ENCODE data around the gene IKZF3.
A peak's percentile ranks its signal among the peaks of the same experiment; 100 is the strongest.
"Not testable (repeated sequence)": the region's sequence is repeated elsewhere in the genome, so short reads cannot be mapped to it uniquely, and the experiment has no call there.

Gene IKZF3

DNA sequence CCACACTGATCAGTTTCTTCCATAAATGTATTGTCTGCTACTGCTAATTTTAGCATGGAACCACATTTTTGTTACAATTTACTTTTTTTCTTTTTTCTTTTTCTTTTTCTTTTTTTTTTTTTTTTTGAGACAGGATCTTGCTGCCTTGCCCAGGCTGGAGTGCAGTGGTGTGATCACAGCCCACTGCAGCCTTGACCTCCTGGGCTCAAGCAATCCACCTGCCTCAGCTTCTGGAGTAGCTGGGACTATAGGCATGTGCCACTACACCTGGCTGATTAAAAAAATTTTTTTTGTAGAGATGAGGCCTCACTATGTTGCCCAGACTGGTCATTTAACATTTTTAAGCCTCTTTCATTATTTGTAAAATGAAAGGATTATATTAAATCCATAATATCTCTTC, 23.0 kb upstream of the IKZF3 start:
- POLR2A ChIA-PET: no interaction called here
- CTCF ChIA-PET: interaction anchor here (0.6 to 0.7 kb wide), 3 partner anchors 23 to 643 kb away, joined by 4 to 5 read pairs (median 4); no protein-coding TSS in a partner anchor

DNA sequence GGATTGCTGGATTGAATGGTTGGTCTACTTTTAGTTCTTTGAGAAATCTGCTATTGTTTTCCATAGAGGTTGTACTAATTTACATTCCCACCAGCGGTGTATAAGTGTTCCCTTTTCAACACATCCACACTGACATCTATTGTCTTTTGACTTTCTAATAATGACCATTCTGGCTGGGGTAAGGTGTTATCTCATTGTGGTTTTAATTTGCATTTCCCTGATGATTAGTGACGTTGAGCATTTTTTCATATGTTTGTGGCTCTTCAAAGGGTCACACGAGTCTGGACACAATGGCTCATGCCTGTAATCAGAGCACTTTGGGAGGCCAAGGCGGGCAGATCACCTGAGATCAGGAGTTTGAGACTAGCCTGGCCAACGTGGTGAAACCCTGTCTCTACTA, 22.0 kb upstream of the IKZF3 start:
- CTCF ChIA-PET: not testable (repeated sequence)

More for the DNA sequence above, 23.0 kb upstream of the IKZF3 start:
- Histone ChIP-seq H3K4me1 (ENCODE audit: control insufficient read depth, insufficient read depth, low read length) (no peaks in the 10 kb centered on the region), H3K4me3 (ENCODE audit: low read depth, low read length) (no peak overlapping the region), H3K9me3 (ENCODE audit: control insufficient read depth, insufficient read depth, low read depth, low read length) (no peaks in the 10 kb centered on the region), H3K27ac (ENCODE audit: extremely low read depth, low read depth, low read length) (no peak overlapping the region), H3K36me3 (ENCODE audit: control insufficient read depth in 2 of 2, insufficient read depth in 1 of 2, low read length in 2 of 2) (no peaks in the 10 kb centered on the region)
- no peak for TF ChIP-seq ZNF544 (tag by site-specific recombination; IDR thresholded peaks at IDR 0.05)
- TF ChIP-seq ZNF302 (tag by site-specific recombination; IDR thresholded peaks at IDR 0.05; ENCODE audit: low read depth): no peak
- TF ChIP-seq, protein P1, sequence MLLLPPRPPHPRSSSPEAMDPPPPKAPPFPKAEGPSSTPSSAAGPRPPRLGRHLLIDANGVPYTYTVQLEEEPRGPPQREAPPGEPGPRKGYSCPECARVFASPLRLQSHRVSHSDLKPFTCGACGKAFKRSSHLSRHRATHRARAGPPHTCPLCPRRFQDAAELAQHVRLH (tag by site-specific recombination; IDR thresholded peaks at IDR 0.05): no peak
- TF ChIP-seq ZNF274 (IDR thresholded peaks at IDR 0.05; ENCODE audit: low read length): no peak
- no peak for TF ChIP-seq ZNF274 (tag by site-specific recombination; IDR thresholded peaks at IDR 0.05; ENCODE audit: borderline replicate concordance)
- TF ChIP-seq ZNF121 (tag by site-specific recombination; IDR thresholded peaks at IDR 0.05): 0 out of 2 replicates have a peak, but pooled peaks have one; percentile 23

DNA sequence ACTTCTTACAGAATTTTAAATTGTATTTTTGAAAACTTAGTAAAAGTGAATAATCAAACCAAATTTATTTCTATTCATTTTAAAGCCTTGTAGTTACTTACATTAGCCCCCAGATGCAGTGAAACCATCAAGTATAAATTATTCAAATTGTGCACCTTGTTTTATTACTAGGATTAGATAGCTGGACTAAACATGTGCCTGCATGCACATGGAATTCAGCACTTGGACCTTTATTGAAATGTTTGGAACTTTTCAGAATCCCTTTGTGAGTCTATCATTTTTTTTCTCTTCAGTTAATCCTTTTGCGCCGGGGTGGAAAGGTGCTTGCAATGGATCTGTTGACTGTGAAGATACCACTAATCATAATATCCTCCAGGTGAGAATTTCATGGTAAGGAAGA, 8.6 kb upstream of the IKZF3 start:
- ChIA-PET CTCF (interaction anchor here (0.9 to 1.6 kb wide), 3 partner anchors 27 to 143 kb away, joined by 3 to 4 read pairs (median 3); partner anchors contain the start of gene PSMD3), POLR2A (no interaction called here)
- no peaks in the 10 kb centered on the region for H3K36me3 ChIP-seq (ENCODE audit: control insufficient read depth in 2 of 2, insufficient read depth in 1 of 2, low read length in 2 of 2)
- H3K9me3 ChIP-seq (ENCODE audit: control insufficient read depth, insufficient read depth, low read depth, low read length): no peaks in the 10 kb centered on the region
- H3K4me3 ChIP-seq (ENCODE audit: low read depth, low read length): no peak overlapping the region
- H3K27ac ChIP-seq (ENCODE audit: extremely low read depth, low read depth, low read length): no peak overlapping the region
- no peaks in the 10 kb centered on the region for H3K4me1 ChIP-seq (ENCODE audit: control insufficient read depth, insufficient read depth, low read length)
- no peak for TF ChIP-seq BCL11B (tag by site-specific recombination; IDR thresholded peaks at IDR 0.05; ENCODE audit: low read depth)
- TF ChIP-seq, protein P2, sequence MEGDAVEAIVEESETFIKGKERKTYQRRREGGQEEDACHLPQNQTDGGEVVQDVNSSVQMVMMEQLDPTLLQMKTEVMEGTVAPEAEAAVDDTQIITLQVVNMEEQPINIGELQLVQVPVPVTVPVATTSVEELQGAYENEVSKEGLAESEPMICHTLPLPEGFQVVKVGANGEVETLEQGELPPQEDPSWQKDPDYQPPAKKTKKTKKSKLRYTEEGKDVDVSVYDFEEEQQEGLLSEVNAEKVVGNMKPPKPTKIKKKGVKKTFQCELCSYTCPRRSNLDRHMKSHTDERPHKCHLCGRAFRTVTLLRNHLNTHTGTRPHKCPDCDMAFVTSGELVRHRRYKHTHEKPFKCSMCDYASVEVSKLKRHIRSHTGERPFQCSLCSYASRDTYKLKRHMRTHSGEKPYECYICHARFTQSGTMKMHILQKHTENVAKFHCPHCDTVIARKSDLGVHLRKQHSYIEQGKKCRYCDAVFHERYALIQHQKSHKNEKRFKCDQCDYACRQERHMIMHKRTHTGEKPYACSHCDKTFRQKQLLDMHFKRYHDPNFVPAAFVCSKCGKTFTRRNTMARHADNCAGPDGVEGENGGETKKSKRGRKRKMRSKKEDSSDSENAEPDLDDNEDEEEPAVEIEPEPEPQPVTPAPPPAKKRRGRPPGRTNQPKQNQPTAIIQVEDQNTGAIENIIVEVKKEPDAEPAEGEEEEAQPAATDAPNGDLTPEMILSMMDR (tag by site-specific recombination; IDR thresholded peaks at IDR 0.05): no peak
- TF ChIP-seq SETDB1 (IDR thresholded peaks at IDR 0.05; ENCODE audit: insufficient read length, low read length): no peak
- TF ChIP-seq ZNF596 (tag by site-specific recombination; IDR thresholded peaks at IDR 0.05): no peak
- no peak for TF ChIP-seq ZNF473 (tag by site-specific recombination; IDR thresholded peaks at IDR 0.05)
- TF ChIP-seq, protein P3, sequence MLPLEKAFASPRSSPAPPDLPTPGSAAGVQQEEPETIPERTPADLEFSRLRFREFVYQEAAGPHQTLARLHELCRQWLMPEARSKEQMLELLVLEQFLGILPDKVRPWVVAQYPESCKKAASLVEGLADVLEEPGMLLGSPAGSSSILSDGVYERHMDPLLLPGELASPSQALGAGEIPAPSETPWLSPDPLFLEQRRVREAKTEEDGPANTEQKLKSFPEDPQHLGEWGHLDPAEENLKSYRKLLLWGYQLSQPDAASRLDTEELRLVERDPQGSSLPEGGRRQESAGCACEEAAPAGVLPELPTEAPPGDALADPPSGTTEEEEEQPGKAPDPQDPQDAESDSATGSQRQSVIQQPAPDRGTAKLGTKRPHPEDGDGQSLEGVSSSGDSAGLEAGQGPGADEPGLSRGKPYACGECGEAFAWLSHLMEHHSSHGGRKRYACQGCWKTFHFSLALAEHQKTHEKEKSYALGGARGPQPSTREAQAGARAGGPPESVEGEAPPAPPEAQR (tag by site-specific recombination; IDR thresholded peaks at IDR 0.05): no peak
- TF ChIP-seq ZNF510 (tag by site-specific recombination; IDR thresholded peaks at IDR 0.05; ENCODE audit: insufficient replicate concordance): no peak
- no peak for TF ChIP-seq ZNF157 (tag by site-specific recombination; IDR thresholded peaks at IDR 0.05)
- TF ChIP-seq, protein P4, sequence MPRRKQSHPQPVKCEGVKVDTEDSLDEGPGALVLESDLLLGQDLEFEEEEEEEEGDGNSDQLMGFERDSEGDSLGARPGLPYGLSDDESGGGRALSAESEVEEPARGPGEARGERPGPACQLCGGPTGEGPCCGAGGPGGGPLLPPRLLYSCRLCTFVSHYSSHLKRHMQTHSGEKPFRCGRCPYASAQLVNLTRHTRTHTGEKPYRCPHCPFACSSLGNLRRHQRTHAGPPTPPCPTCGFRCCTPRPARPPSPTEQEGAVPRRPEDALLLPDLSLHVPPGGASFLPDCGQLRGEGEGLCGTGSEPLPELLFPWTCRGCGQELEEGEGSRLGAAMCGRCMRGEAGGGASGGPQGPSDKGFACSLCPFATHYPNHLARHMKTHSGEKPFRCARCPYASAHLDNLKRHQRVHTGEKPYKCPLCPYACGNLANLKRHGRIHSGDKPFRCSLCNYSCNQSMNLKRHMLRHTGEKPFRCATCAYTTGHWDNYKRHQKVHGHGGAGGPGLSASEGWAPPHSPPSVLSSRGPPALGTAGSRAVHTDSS (tag by site-specific recombination; IDR thresholded peaks at IDR 0.05): no peak
- TF ChIP-seq, protein P5, sequence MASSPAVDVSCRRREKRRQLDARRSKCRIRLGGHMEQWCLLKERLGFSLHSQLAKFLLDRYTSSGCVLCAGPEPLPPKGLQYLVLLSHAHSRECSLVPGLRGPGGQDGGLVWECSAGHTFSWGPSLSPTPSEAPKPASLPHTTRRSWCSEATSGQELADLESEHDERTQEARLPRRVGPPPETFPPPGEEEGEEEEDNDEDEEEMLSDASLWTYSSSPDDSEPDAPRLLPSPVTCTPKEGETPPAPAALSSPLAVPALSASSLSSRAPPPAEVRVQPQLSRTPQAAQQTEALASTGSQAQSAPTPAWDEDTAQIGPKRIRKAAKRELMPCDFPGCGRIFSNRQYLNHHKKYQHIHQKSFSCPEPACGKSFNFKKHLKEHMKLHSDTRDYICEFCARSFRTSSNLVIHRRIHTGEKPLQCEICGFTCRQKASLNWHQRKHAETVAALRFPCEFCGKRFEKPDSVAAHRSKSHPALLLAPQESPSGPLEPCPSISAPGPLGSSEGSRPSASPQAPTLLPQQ (tag by site-specific recombination; IDR thresholded peaks at IDR 0.05): no peak
- TF ChIP-seq FEZF1 (tag by site-specific recombination; IDR thresholded peaks at IDR 0.05): no peak
- no peak for TF ChIP-seq SP2 (tag by site-specific recombination; IDR thresholded peaks at IDR 0.05)
- TF ChIP-seq OSR2 (tag by site-specific recombination; IDR thresholded peaks at IDR 0.05): no peak
- TF ChIP-seq MEIS1 (CRISPR knock-in tag; IDR thresholded peaks at IDR 0.05; ENCODE audit: borderline replicate concordance): no peak

More for the DNA sequence above, 22.0 kb upstream of the IKZF3 start:
- H3K4me3 ChIP-seq (ENCODE audit: low read depth, low read length); H3K4me1 ChIP-seq (ENCODE audit: control insufficient read depth, insufficient read depth, low read length); POLR2A ChIA-PET; H3K36me3 ChIP-seq (ENCODE audit: control insufficient read depth in 2 of 2, insufficient read depth in 1 of 2, low read length in 2 of 2); H3K9me3 ChIP-seq (ENCODE audit: control insufficient read depth, insufficient read depth, low read depth, low read length); H3K27ac ChIP-seq (ENCODE audit: extremely low read depth, low read depth, low read length): not testable (repeated sequence)
